Measurements from ENCODE around the gene ZIC4. TPM values are rescaled to one million over a fixed set of nuclear protein-coding genes. Genes with fewer than 3 reads are reported as not detected.

Gene ZIC4
- total and polyA plus RNA-seq, 2 of the 8 experiments (the other 6 are each of a cell fraction or from before 2014, with no cell fraction given) = 0.03 to 0.13 TPM

- Histone ChIP-seq H3K23me2 (ENCODE audit: low read depth, low read length) (peaks cover 9% of the 10 kb centered on the region; the same call in 1 of the 2 replicates), H3K4me3 (ENCODE audit: extremely low read depth in 1 of 4, insufficient read depth in 2 of 4, low read depth in 3 of 4, low read length in 4 of 4) (no peak overlapping the region), H4K91ac (replicated peaks; ENCODE audit: insufficient read length, low read length) (no peak overlapping the region), H3K56ac (replicated peaks; ENCODE audit: insufficient read length, low read depth, low read length) (no peak overlapping the region), H2BK12ac (ENCODE audit: low read depth, low read length) (no peak overlapping the region), H3K79me2 (ENCODE audit: control insufficient read depth in 1 of 2, insufficient read depth in 2 of 2, low read length in 2 of 2) (no peaks in the 10 kb centered on the region), H2AK5ac (ENCODE audit: low read depth, low read length) (no peak overlapping the region), H3K14ac (ENCODE audit: insufficient read length) (no peak overlapping the region), H3K23ac (ENCODE audit: insufficient read length) (no peak overlapping the region), H2BK20ac (ENCODE audit: low read length) (no peak overlapping the region), H2BK120ac (replicated peaks; ENCODE audit: low read depth, low read length) (no peak overlapping the region), H4K8ac (ENCODE audit: extremely low read depth, insufficient read depth, low read length) (no peak overlapping the region), H4K20me1 (replicated peaks in 1 of 2; ENCODE audit: control insufficient read depth in 1 of 2, insufficient read depth in 2 of 2, low read length in 2 of 2) (peaks cover 9% of the 10 kb centered on the region in 2 experiments), H2BK15ac (ENCODE audit: low read length) (no peak overlapping the region), H3K36me3 (ENCODE audit: control insufficient read depth in 2 of 4, insufficient read depth in 4 of 4, low read length in 3 of 4) (peaks cover 0 to 3% (median 0%) of the 10 kb centered on the region in 4 experiments; a peak in 1 of 8 replicates), H3K18ac (ENCODE audit: extremely low read depth, low read length) (no peak overlapping the region), H3K4ac (replicated peaks; ENCODE audit: insufficient read length, low read depth, low read length) (no peak overlapping the region), H4K5ac (ENCODE audit: insufficient read length, low read depth, low read length) (no peak overlapping the region), H3K79me1 (ENCODE audit: low read depth, low read length) (no peaks in the 10 kb centered on the region), H3K4me2 (ENCODE audit: insufficient read depth in 1 of 2, low read depth in 2 of 2, low read length in 2 of 2) (no peak overlapping the region; a peak in 1 of 4 replicates), H2AFZ (ENCODE audit: low read length) (no peak overlapping the region), H3K9ac (replicated peaks in 1 of 4; ENCODE audit: extremely low read depth in 1 of 4, low read depth in 3 of 4, low read length in 3 of 4) (no peak overlapping the region), H2BK5ac (ENCODE audit: low read depth, low read length) (no peak overlapping the region), H3K9me3 (ENCODE audit: insufficient read depth in 2 of 2, low read depth in 1 of 2, low read length in 1 of 2) (no peaks in the 10 kb centered on the region), H3K27me3 (replicated peaks in 1 of 4; ENCODE audit: control insufficient read depth in 3 of 4, extremely low read depth in 1 of 4, insufficient read depth in 3 of 4, low read length in 3 of 4) (peaks cover 71 to 98% (median 88%) of the 10 kb centered on the region in 4 experiments), H3K4me1 (replicated peaks in 1 of 4; ENCODE audit: control insufficient read depth in 3 of 4, insufficient read depth in 4 of 4, low read length in 3 of 4) (peaks cover 13 to 32% (median 18%) of the 10 kb centered on the region in 4 experiments), H3K27ac (ENCODE audit: low read depth, low read length) (no peak overlapping the region)
- DNase-seq (ENCODE audit: low read depth in 1 of 2, low spot score in 2 of 2) = no peak
- ChIA-PET CTCF (ENCODE audit: partially characterized antibody) (interaction anchor here (0.7 to 17.2 kb wide), 5 partner anchors 24 to 348 kb away, joined by 3 to 485 read pairs (median 6); partner anchors contain the start of gene ZIC4), POLR2A (ENCODE audit: partially characterized antibody) (interaction anchor here (1.5 kb wide), 1 partner anchor 46 kb away, joined by 3 read pairs; no protein-coding TSS in a partner anchor)
- FAIRE-seq = no peak
- WGBS, 2 experiments (ENCODE audit: extremely low coverage in 1 of 2, insufficient coverage in 1 of 2, insufficient read length in 1 of 2, insufficient replicate concordance in 2 of 2, low coverage in 1 of 2, low lambda C conversion rate in 2 of 2, missing lambda C conversion rate in 1 of 2) = 50 to 100% methylated on average over 1 to 7 of the region's 7 CpGs
- TF ChIP-seq POU5F1 (IDR thresholded peaks at IDR 0.05; ENCODE audit: low read depth, low read length) (no peak), KDM5A (IDR thresholded peaks at IDR 0.05; ENCODE audit: low read length) (no peak), RAD21 (IDR thresholded peaks at IDR 0.05 in 1 of 2, conservative IDR thresholded peaks at IDR 0.05 in 1 of 2; ENCODE audit: low read depth in 2 of 2, low read length in 2 of 2) (no peak), EP300 (IDR thresholded peaks at IDR 0.05; ENCODE audit: borderline replicate concordance in 1 of 2, low read depth in 2 of 2, low read length in 2 of 2) (no peak), CTBP2 (IDR thresholded peaks at IDR 0.05; ENCODE audit: borderline replicate concordance, insufficient read depth, insufficient read length, low read length) (no peak), JUN (IDR thresholded peaks at IDR 0.05; ENCODE audit: low read depth, low read length) (no peak), GABPA (IDR thresholded peaks at IDR 0.05; ENCODE audit: borderline replicate concordance, insufficient read depth, low read length) (no peak), ZNF274 (IDR thresholded peaks at IDR 0.05; ENCODE audit: borderline replicate concordance, extremely low read depth, low read length) (no peak), TAF7 (optimal IDR thresholded peaks at IDR 0.05; ENCODE audit: borderline replicate concordance, low read depth, low read length) (no peak)
- TF ChIP-seq, protein P1, sequence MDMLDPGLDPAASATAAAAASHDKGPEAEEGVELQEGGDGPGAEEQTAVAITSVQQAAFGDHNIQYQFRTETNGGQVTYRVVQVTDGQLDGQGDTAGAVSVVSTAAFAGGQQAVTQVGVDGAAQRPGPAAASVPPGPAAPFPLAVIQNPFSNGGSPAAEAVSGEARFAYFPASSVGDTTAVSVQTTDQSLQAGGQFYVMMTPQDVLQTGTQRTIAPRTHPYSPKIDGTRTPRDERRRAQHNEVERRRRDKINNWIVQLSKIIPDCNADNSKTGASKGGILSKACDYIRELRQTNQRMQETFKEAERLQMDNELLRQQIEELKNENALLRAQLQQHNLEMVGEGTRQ (IDR thresholded peaks at IDR 0.05; ENCODE audit: low read length) = no peak
Observed at GRCh38 chr3:147417551-147418295, 11.4 kb upstream of the ZIC4 start.

Measured in H1 (cell line).